AG09309 (cell line): ENCODE measurements around the gene BMPER.

Experiments
- DNase-seq: peaks from one replicate; pipeline ENCODE4 v3.0.0-alpha.2; 2010; ENCODE audit warnings: low read depth
- H3K4me3 ChIP-seq: 2 replicates; pipeline ENCODE4 v1.5.1; 2011; ENCODE audit warnings: mild to moderate bottlenecking, low read depth, low read length, moderate library complexity; ENCODE audit not compliant: control insufficient read depth
- CTCF ChIP-seq: IDR thresholded peaks from 2 replicates; pipeline ENCODE4 v1.5.1; 2011; ENCODE audit warnings: mild to moderate bottlenecking, low read depth, low read length, inconsistent platforms; ENCODE audit not compliant: insufficient read depth, control insufficient read depth; ENCODE audit errors: missing control alignments

BMPER gene

DNA sequence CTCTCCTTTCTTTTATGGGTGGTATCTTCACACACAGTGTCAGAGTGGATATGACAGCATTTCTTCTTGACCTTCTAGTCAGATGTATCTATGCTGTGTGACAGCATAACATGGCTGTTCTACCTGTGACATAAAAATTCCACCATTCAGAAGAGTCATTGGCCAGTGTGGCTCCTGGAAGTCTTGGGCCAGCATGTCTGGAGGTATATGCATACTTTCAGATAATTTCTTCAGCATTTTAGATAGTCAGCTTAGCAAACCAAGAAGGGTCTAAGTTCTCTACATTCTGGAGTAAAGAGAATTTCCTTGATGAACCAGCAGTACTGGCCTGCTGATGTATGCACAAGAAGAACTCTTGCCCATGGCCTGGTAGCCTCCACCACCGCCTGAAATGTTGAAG is 179.3 kb downstream of the BMPER start:
- no peak for DNase-seq
- TF ChIP-seq CTCF, result no peak
- H3K4me3 ChIP-seq, result no peak overlapping the region

DNA sequence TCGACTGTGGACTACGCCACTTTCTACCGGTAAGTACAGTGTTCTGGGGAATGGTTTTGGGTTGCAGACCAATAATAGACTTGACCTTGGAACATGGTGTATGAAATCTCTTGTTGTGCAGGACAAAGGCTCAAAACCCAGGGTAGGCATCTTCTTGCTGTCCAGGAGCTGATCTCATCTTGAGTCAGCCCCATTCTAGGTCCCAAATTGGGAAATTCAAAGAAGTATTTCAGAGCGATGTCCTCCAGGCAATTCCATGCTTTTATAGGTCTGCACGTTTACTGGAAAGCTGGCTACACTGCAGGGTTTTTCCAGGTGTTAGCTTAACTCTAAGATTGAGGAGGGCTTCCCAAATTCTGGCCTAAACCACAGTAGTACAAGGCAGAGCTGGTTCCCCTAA is 180.7 kb downstream of the BMPER start:
- no peak overlapping the region for H3K4me3 ChIP-seq
- no peak for DNase-seq
- TF ChIP-seq CTCF, result no peak

DNA sequence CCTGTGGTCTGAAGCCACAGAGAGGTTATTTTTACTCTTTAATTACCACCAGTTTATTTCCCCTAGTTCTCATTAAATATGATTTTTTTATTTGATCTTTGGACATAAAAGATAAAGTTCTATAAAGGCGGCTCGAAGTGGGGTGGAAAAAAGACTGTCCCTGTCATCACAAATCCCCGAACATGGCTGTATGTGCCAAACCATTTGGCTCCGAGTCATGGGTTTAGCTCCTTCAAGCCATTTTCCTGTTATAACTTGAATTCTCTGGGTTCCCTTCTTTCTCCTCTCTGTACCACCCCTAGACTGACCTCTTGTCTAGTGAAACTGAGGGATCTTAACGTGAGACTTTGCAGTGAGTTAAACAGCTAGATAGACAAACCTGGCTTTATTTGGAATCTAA is 181.6 kb downstream of the BMPER start:
- DNase-seq, result no peak
- no peak for TF ChIP-seq CTCF
- no peak overlapping the region for H3K4me3 ChIP-seq

- no peak overlapping the region for H3K4me3 ChIP-seq
- DNase-seq, result no peak
- peak; percentile 73 for TF ChIP-seq CTCF
Measured at GRCh38 chr7:34087892-34088891, 182.9 kb downstream of the BMPER start.

DNA sequence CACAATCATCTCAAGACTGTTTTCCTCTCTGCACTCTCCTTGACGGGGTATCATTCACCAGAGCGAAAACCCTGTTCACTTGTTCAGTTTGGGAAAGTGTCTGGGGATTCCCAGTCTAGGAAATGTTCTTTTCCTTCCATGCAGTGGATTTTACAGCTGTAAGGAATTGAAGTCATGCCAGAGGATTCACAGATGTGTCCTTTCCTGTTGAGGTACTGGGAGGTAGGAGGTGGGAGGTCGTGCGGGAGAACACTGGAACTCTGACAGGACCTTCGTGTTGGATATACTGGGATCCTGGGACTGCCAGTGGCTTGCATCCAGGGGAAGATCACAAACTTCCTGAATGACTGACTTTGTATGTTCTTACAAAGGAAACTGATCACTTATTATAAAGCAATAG is 185.5 kb downstream of the BMPER start:
- no peak for TF ChIP-seq CTCF
- no peak overlapping the region for H3K4me3 ChIP-seq
- DNase-seq, result no peak

- H3K4me3 ChIP-seq, result no peak overlapping the region
- DNase-seq, result no peak
- TF ChIP-seq CTCF, result peak; percentile 62
Measured at GRCh38 chr7:34091321-34091917, 186.1 kb downstream of the BMPER start.
